GM19043 (cell line): ENCODE measurements around the gene MAGI3.
"Not testable (repeated sequence)": the region's sequence is repeated elsewhere in the genome, so short reads cannot be mapped to it uniquely, and the experiment has no call there.

ENCODE experiments used
- ATAC-seq: cut with Tn5 transposase; IDR thresholded peaks from one replicate; pipeline ENCODE4 v1.9.1; 2021; ENCODE audit warnings: low read depth; ENCODE audit not compliant: unreplicated experiment

The MAGI3 gene

DNA sequence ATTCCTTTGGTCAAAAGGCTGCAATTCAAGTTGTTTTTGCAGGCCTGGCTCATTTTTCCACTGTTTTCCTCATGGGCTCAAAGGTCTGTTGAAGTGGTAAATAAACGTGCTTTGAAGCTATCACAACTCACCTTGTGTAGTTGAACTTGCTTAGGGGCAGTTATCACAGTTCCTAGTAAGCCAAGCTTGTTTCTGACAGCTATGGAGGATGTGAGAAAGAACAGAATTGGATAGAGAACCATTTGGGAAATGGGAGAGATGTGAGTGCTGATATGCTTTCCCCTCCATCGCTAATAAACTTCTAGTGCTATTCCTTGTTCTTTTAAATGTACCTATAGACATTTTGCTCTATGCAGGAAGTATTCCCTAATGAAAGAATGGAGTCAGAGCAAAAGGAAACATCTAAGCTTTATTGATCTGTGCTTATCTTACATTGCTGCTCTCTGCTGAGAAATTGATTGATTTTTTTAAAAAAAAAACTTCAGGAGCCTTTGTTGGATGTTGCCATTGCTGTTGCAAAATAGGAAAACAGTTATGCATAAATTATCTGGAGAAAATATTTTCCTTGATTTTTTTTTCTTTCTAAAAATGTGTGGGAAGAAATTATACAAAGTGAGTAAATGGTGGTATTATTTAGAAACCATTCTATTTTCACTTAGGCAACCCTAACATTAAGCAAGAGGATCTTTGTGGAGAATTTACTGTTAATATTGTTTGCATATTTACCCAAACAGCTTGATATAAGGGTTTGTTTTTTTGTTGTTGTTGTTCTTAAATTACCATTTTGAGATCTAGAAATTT, 118.2 kb downstream of the MAGI3 start:
- no peak for ATAC-seq

DNA sequence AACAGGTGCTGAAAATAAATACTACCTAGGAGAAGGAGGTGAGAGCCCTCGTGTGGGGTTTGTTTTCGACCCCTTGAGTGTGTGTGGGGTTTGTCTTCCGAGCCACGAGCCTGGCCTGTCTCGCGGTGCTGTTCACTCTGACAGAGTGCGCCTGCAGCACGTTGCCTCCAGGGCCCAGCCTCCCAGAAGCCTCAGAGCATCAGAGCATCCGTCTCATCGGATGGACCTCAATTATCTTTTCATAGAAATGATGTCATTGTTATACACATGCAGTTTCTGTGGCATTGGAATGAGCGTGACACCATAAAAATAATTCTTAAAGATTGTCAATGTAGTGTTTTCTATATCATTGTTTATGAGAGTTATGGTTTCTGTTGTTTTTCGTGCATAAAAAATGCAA, 119.5 kb downstream of the MAGI3 start:
- ATAC-seq, result not testable (repeated sequence)

DNA sequence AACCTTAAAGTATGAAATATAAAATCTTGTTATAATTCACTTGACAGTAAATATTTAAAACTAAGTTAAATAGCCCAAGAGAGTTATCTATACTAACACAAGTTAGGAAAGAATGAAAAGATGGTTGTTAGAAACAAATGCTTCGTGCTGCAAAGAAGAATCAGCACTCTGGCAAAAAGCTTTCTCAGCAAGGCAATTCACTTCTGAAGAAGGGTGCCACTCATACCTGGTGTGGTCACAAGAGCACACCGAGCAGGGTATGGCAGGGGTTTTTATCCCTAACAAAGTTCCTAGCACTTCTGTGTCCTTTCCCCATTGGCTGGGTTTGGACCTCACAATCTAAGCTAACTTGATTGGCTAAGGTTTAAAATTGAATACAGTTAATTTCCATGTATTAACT, 121.0 kb downstream of the MAGI3 start:
- ATAC-seq, result no peak

DNA sequence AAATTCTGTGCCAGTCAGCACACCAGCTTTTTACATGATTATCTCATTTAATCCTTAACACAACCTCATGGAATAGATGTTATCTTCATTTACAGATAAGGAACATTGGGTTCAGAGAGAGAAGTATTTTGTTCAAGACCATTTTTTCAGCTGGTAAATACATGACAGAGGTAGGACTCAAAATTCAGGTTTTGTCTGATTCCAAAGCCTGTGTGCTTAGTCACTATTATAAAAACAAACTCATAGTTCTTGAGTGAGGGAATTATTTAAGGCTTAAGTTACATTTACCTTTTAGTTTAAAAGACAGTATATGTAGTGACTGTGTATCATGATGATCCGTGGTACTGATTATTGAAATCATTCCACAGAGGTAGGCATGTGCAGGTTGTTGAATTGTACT, 125.2 kb downstream of the MAGI3 start:
- ATAC-seq, result no peak

DNA sequence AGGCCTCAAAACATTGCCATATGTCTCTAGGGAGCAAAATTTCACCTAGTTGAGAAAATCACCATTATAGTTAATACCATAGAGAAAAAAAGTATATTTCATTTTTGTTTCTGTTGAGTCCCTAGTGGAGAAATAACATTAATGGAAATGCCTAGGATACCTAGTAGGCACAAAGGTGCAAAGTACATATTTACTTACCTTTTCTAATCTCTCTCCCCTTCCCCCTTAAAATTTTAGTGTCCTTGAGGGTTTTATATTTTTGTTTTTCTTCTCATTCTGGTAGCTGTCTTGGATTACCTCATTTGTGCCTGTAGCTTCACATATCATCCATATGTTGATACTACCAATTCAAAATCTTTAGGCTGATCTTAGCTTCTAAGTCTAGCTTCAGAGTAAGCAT, 127.0 kb downstream of the MAGI3 start:
- no peak for ATAC-seq

DNA sequence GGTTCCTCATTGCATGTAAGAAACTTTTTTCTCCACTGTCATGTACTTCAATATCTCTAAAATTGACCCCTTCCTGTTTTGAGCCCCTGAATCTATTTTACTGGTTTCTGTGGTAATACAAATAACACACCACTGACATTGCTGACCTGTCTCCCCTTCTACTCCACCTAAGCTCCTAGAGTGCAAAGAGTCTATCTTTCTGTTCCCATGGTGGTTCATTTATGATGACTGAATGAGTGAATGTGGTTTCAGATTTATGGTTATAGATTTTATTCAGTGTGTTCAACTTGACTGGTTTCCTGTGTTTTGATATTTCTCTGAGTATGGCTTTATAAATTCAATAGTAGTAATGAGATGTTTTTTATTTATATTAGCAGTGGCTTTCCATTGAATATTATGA, 127.7 kb downstream of the MAGI3 start:
- ATAC-seq, result no peak

DNA sequence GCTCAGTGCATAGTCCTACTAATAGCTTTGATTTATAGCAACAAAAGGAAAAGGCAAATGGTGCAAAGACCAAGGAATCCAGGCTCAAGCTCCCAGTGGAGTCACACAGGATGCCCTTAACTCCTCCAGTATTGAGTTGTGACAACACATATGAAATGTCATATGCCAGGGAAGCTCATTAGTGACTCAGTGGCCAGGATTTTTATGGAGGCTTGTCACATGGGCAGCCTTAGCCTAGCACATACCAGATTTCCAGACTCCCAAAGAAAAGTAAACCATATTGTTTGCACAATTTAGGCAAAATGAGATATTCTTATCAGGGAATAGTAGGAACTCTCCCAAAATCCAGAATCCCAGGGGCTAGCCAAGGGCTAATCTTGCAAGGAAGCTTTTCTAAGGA, 129.2 kb downstream of the MAGI3 start:
- ATAC-seq, result no peak

DNA sequence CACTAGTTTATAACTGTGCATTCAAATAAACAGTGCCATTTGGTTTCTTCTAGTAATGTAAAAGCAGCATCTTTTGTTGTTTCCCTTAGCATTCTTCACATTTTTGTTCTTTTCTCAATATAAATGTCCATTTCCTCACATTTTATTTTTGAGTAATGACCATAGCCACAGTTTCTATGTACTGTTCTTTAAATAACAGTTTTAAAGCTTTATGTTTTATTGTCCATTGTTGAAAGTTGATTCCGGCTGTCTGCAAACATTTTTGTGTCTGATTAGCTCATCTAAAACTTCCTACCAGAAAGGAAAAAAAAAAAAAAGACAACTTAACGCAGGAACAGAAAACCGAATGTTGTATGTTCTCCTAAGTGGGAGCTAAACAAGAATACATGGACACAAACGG, 139.7 kb downstream of the MAGI3 start:
- no peak for ATAC-seq

DNA sequence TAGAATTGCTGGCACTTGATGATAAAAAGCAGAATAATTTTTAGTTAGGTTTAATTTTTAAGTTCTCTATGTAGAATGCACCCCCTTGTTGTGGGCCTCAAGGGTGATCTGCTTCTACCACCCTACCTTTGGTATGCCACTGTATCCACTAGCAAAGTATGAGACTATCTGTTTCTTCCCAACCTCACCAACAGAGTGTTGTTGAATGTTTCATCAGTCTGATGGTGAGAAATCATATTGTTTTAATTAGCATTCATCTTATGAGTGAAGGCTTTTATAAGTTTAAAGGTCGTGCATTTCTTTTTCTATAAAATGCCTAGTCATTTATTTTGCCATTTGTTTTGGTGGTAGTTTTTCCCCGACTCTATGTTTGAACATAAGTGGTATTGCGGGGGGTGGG, 141.0 kb downstream of the MAGI3 start:
- no peak for ATAC-seq

DNA sequence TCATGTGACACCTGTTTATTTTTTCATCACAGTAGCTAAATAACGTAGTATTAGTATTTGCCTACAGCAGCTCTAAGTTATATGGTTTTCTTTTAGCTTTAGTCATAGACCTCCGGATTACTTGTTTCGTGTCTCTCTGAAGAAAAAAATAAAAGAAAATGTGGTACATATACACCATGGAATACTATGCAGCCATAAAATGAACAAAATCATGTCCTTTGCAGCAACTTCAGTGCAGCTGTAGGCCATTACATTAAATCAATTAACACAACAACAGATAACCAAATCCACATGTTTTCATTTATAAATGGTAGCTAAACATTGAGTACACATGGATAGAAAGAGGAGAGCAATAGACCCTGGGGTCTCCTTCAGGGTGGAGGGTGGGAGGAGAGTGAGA, 142.7 kb downstream of the MAGI3 start:
- no peak for ATAC-seq

DNA sequence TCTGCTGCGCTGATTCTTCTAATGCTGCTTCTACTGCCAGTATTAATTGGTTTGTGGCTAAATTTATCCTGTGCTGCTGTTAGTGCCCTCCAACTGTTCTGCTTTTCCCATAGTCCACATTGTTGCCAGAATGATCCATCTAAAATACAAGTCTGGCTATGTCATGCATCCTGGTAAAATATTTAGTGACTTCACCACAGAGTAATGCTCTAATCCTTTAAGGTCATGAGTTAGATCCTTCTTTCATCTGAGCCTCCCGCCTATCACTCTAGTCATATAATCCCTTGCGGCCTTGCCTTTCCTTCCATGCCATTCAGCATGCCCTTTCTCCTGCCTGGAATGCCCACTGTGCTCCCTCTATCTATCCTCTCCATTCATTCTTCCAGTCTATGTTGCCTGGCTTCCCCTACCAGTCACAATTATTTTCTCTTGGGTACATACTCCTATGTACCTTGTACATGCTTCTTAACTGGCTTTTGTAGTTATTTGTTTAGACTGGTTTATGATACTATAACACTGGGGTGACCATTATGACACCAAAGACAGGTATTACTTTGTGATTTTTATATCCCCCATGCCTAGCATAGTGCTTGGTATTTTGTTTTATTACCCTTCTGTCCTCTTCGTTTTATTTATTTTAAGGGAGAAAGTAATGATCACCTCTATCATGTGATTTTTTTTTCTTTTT, 144.0 kb downstream of the MAGI3 start:
- no peak for ATAC-seq

DNA sequence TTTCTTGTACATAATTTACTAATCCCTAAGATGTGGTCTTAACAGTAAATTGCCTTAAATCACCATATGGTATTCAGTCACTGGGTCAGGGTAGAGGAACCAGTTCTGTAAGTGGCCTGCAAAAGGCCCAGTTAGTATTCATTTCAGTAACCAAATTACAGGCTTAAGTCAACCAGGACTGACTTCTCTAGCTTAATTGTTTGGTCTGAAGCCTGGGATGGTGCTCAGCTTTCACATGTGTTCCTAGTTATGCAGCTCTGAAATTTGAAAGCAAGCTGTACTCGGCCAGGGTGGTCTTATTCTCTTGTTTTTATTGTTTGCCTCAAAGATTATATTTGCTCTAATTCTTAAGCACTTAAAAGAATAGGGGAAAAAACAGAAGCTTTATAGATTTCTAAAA, 144.6 kb downstream of the MAGI3 start:
- ATAC-seq, result no peak

DNA sequence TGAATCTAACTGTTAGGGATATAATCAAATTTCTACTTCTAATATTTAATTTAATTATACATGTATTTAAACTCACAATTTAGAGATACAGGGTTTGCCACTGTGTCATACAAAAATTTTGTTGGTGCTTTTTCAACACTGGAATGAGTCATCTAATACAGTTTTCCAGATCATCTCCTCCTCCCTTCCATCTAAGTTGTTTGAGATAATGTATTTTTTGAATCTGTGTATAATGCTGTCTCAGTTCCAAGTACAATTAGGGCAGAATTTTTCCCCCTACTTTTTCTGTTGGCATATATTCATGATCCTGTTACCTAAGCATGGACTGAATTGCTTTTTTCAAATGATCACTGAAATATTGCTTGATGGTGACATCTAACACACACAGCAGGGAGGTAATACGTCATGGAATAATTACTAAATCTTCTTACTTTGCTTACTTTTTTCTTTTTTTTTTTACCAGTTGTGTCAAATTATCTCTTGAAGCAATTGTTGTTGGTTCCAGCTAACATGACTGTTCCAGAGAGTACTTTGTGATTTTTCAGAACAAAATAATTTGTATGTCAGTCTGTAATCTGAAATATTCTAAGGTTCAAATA, 146.0 kb downstream of the MAGI3 start:
- ATAC-seq, result no peak

DNA sequence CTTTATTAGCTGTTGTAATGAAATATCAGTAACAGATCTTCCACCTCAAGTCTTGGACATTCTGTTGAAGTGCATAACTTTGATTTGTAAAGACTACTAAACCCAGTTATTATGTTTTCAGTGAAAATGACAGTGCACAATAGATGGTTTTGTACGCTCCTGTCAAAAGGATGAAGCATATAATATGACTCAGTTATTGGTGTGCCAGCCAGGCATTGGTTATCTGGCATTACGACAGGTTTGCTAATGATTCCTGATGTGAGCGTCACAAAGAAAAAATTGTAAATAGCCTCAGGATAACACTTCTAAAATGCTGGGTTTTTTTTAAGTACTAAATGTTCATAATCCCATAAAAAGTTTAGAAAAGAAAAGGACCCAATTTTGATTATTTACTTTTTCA, 147.9 kb downstream of the MAGI3 start:
- no peak for ATAC-seq

DNA sequence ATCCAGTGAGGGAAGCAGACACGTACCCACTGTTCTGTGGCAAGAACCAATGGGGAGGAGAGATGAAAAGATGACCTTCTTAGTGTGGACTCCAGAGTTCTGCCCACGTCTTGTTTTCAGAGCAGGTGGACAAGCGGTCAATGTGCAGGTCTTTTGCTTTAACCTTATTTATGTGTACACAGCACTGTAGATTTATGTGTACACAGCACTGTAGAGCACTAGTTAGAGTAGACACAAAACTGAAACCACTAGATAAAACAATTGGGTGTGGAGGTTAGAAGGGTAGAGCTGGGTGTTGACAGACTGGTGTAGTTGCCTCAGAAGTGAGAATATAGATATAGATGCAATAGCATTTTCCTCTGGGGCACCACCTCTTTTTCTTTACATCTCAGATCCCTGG, 150.0 kb downstream of the MAGI3 start:
- ATAC-seq, result no peak

DNA sequence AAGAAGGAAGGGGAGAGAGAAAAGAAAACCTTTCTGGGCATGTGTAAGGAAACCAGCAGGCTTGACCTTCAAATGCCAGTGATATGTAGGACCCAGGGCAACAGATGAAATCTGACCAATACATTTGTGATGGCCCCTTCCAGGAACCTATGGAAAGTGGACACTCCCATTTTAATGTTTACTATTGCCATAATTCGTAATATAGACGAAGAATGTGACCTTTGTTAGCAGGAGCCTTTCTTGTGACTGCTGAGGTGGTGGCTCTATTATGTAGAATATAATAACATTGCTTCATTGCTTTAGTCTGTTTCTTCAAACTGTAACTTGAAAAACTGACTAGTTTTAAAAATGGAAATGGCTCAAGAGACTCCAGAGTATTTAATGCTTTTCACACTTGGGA, 150.8 kb downstream of the MAGI3 start:
- no peak for ATAC-seq

DNA sequence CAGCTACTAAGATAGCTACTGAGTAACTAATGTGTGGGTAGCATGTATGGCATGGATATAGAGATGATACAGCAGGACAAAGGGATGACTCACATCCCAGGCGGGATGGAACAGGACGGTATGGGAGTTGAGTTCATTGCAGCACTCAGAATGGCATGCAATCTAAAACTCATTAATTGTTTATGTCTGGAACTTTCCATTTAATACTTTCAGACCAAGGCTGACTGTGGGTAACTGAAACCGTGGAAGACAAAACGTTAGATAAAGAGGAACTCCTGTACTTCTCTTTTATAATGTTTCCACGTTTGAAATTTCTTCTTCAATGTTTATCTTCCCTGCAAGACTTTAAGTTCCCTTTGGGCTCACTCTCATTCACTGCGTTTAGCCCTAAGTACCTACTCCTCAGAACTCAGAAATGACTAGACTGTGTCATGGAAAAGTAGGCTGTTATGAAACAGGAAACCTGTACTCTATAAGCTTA, 151.9 kb downstream of the MAGI3 start:
- ATAC-seq, result no peak

DNA sequence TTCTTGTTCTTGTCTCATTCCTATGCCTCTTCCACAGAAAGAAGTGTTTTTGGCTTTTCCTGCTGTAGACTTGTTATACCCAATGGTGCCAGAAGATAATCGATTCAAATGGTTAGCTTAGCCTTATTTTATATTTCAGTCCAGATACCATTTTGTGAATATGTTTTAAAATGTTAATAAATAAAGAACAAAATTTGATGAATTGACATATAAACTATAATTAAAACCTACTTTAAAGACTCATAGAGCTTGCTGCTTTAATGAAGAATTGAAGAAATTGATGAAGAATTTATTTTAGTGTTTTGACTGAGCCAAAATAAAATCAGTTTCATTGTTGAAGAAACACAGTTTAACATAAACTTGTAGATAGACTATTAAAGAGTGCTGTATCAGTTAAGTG, 152.8 kb downstream of the MAGI3 start:
- ATAC-seq, result no peak

DNA sequence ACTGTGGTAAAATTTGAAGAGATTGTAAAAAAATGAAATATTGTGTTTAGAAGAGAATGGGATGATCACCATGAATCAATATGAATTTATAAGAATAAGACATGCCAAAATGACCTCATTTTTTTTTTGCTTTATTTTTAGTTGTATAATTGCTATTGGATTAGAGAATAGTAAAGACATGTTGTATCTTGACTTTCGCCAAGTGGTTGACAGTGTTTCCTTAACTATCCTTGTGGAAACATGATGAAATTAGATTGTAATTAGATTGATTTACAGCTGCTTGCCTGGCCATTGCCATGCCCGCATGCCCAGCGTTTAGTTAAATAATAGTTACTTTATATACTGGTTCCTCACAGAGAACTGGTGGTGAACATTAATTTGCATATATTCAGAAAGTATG, 154.9 kb downstream of the MAGI3 start:
- no peak for ATAC-seq

DNA sequence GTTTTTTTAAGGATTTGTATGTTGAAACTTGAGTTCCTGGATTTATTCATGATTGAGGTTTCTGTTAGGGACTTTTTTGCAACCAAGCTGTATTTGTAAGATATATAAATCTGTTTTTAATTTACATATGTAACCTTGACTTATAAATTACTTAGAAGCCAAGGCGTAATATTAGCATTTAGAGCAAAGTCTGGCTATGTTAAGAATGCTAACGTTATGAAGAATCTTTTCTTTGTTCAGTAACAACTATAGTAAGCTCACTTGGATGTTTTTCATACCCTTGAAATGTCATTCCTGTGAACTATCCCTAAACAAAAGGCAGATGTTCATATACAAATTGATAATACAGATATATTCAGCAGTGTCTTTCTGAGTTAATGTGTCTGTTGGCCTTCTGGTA, 155.3 kb downstream of the MAGI3 start:
- ATAC-seq, result no peak

DNA sequence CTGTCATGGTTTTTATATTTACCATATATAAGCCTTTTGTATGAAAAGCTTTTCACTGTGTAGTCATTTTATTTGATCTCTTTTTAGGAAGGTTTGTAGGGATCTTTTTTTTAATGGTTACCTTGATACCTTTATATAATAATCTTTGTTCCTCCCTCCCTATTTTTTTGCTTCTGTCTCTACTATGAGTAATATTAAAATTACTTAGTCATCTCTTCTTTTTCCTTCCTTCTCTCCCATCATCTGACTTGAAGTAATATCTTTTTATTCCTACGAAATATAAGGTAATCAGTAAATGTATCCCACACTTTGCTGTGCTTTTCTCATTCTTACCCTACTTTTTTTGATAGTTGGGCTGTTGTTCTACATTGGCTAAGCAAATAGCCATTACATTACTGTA, 161.4 kb downstream of the MAGI3 start:
- ATAC-seq, result no peak

DNA sequence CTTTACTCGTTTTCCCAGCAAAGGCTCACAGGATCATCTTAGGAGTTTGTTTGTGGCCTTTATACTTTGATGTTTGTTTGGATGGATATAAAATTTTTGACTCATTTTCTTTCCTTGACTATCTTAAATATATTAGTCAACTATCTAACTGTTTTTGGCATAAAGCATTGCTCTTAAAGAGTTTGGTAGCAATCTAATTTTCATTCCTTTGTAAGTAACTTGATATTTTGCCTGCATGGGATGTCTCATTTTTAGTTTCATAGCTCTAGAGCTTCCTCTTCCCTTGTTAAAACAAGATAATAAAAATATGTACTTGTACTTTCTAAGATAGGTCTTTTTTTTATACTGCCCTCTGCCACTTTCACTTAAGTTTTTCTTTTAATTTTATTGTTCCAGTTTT, 161.9 kb downstream of the MAGI3 start:
- ATAC-seq, result no peak
